HG03103 (cell line): ENCODE data around the gene PIN1.

ENCODE experiments used
- ATAC-seq: cut with Tn5 transposase; IDR thresholded peaks from one replicate; pipeline ENCODE4 v1.9.1; 2021; ENCODE audit warnings: low read depth; ENCODE audit not compliant: unreplicated experiment

The PIN1 gene

DNA sequence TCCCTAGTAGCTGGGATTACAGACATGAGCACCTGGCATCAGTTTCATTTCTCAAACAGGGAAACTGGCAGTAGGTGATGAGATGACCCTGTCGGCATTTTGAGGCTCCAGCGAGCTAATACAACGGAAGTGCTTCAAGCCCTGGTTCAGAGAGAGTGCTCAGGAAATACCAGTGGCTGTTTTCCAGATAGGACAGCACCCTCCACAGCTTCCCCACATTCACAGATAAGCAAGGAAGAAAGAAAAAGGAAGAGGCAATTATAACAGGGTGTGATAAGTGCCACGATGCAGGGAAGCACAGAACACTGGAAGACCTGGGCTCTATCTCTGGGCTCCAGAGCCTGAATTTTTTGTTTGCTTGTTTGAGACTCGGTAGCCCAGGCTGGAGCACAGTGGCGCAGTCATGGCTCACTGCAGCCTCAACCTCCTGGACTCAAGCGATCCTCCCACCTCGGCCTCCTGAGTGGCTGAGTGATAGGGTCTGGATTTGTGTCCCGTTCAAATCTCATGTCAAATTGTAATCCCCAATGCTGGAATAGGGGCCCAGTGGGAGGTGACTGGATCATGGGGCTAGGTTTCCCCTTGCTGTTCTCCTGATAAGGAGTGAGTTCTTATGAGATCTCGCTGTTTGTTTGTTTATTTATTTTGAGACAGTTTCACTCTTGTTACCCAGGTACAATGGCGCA, 43.5 kb downstream of the PIN1 start:
- ATAC-seq = no peak

DNA sequence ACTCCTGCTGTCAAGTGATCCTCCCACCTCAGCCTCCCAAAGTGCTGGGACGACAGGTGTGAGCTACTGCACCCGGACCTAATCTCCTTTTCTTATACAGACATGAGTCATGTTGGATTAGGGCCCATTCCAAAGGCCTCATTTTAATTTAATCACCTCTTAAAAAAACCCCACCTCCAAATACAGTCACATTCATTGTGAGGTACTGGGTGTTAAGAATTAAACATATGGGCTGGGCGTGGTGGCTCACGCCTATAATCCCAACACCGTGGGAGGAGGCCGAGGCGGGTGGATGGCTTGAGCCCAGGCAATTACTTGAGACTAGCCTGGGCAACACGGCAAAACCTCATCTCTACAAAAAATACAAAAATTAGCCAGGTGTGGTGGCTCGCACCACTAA, 46.6 kb downstream of the PIN1 start:
- ATAC-seq = no peak

DNA sequence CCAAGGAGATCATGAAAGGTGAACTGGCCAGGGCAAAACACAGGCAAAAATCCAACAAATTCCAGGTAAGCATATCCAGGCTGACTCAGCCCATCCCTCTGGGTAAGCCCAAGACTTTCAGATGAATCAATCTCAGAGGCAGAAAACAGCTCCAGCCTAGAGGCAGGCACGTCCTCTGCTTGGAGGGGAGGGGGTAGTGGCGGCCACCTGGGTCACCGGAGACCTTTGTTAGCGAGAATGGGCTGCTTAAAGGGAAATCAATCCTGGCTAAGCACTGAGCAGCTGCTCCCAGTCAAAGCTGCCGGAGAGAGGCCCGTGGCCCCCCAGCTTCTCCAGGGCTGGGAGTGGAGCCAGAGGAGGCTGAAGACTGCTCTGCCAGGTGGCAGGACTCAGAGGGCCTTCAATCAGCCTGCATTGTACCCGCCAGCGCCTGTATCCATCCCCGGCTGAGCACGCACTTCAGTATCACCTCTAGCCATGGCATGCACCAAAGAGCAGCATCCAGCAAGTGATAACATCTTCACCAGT, 48.2 kb downstream of the PIN1 start:
- ATAC-seq = no peak

DNA sequence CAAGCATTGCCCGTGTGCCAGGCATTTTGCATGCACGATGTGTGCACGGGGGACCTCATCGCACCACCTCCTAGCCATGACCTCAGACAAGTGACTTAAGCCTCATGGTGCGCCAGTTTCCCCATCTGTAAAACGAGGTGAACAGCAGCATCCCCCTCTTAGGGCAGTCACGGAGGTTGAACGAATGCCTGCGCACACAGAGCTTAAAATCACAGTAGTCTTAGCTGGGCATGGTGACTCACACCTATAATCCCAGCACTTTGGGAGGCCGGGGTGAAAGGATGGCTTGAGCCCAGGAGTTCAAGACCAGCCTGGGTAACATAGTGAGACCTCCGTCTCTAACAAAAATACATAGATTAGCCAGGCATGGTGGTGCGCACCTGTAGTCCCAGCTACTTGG, 48.6 kb downstream of the PIN1 start:
- ATAC-seq = no peak

DNA sequence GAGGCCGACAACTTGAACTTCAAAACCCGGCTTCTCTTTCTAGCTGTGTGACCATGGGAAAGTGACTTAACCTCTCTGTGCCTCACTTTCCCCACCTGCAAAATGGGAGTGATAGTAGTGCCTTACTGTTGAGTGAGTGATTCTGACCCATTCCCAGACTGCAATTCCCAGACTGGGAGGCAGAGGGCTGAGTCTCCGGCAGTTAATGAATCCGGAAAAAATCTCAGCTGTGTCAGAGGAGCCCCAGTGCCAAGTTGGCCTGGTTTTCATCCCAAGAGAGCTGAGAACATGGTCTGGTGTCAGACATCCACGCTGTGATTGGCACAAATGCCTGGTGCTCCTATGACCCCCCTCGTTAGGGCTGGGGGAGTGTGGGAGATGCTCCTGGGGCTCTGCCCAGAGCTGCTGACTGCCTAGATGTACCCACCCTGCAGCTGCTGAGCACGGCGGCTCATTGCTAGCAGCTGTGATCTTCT, 50.0 kb downstream of the PIN1 start:
- no peak for ATAC-seq

DNA sequence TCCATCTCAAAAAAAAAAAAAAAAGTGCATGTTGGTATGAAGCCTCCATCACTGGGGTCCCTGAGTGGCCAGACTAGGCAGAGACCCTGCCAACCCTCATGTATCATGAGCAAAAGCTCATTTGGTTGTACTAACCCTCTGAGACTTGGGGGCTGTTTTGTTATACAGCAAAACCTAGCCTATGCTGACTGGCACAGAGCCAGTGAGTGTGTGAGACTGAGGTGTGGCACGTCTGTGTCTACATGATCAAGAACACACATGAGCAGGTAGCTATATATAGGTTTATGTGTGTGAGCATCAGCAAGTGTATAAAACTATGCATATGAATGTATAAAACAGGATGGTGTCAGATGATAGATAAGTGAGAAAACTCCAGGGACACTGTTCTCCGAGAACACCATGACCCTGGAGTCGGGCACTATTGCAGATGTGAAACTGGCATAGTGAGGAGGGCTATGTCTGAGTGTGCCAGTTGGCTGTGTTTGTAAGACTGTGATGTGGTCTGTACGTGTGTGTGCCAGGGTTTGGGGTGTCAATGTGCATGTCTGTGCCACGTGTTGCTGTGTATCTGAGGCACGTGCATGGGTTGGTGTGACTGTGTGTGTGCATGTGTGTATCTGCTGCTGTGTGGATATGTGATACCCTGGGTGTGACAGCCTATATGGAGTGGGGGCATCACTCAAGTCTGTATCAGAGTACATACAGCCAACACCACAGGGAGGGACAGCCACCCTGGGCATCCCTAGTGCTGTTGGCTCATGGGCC, 56.7 kb downstream of the PIN1 start:
- ATAC-seq = no peak
